WTC11 (cell line): ENCODE data around the gene TRPV5. TPM values are rescaled to one million over a fixed set of nuclear protein-coding genes. Genes with fewer than 3 reads are reported as not detected.

Experiments used
- ATAC-seq: fragments of 200-7000 bp; cut with Tn5 transposase; 2 replicates; pipeline ENCODE4 v1.10.0; 2021; ENCODE audit warnings: mild to moderate bottlenecking, moderate library complexity
- CTCF ChIA-PET: fragments of 300-600 bp; sonication (Branson Sonifier 250); formaldehyde crosslinking; loops from one replicate; lab custom pipeline; 2021; ENCODE audit warnings: antibody characterized with exemption; lab: Charles Lee
- POLR2A ChIA-PET: fragments of 350-600 bp; sonication (Branson Sonifier 250); formaldehyde crosslinking; loops from one replicate; lab custom pipeline; 2021; ENCODE audit warnings: antibody characterized with exemption; lab: Charles Lee
- DNase-seq: peaks from one replicate; pipeline ENCODE4 v3.0.0; 2021; ENCODE audit warnings: low spot score
- H3K27ac Mint-ChIP-seq: 2 replicates; pipeline ENCODE4 v1.8.0; 2021; ENCODE audit warnings: mixed read lengths
- H3K27me3 Mint-ChIP-seq: 2 replicates; pipeline ENCODE4 v1.8.0; 2021; ENCODE audit warnings: low read depth, mild to moderate bottlenecking, moderate library complexity, mixed read lengths
- H3K36me3 Mint-ChIP-seq: 2 replicates; pipeline ENCODE4 v1.8.0; 2021; ENCODE audit warnings: mixed read lengths
- H3K4me1 Mint-ChIP-seq: 2 replicates; pipeline ENCODE4 v1.8.0; 2022; ENCODE audit warnings: mixed read lengths
- H3K4me3 Mint-ChIP-seq: 2 replicates; pipeline ENCODE4 v1.8.0; 2021; ENCODE audit warnings: mild to moderate bottlenecking, moderate library complexity, mixed read lengths
- H3K9me3 Mint-ChIP-seq: 2 replicates; pipeline ENCODE4 v1.8.0; 2021; ENCODE audit warnings: mixed read lengths
- ATF6 ChIP-seq: sonication (generic); formaldehyde crosslinking; IDR thresholded peaks from 2 replicates; pipeline ENCODE4 v1.8.1; 2023; ENCODE audit warnings: mild to moderate bottlenecking, missing genetic modification reagents
- CTCF ChIP-seq: fragments of 200-600 bp; IDR thresholded peaks from 2 replicates; pipeline ENCODE4 v1.8.0; 2022; ENCODE audit warnings: antibody characterized with exemption
- ELF4 ChIP-seq: sonication (generic); formaldehyde crosslinking; IDR thresholded peaks from 2 replicates; pipeline ENCODE4 v1.8.1; 2022; ENCODE audit warnings: low read depth, mild to moderate bottlenecking, moderate library complexity, missing genetic modification reagents
- EMX1 ChIP-seq: fragments of 250-450 bp; sonication (Bioruptor Pico); IDR thresholded peaks from 2 replicates; pipeline ENCODE4 v1.8.0; 2021; ENCODE audit warnings: mild to moderate bottlenecking
- ERG ChIP-seq: fragments of 250-450 bp; sonication (Bioruptor Pico); IDR thresholded peaks from 2 replicates; pipeline ENCODE4 v1.8.0; 2021; ENCODE audit warnings: mild to moderate bottlenecking
- ESRRA ChIP-seq: sonication (generic); formaldehyde crosslinking; IDR thresholded peaks from 2 replicates; pipeline ENCODE4 v1.8.1; 2022; ENCODE audit warnings: mild to moderate bottlenecking, missing genetic modification reagents, borderline replicate concordance
- ETV6 ChIP-seq: sonication (generic); formaldehyde crosslinking; IDR thresholded peaks from 2 replicates; pipeline ENCODE4 v1.8.1; 2022; ENCODE audit warnings: mild to moderate bottlenecking, missing genetic modification reagents
- FOXP4 ChIP-seq: sonication (generic); formaldehyde crosslinking; IDR thresholded peaks from 2 replicates; pipeline ENCODE4 v1.8.0; 2022; ENCODE audit warnings: mild to moderate bottlenecking, missing genetic modification reagents
- GABPB1 ChIP-seq: sonication (generic); formaldehyde crosslinking; IDR thresholded peaks from 2 replicates; pipeline ENCODE4 v1.8.1; 2023; ENCODE audit warnings: mild to moderate bottlenecking, missing genetic modification reagents
- GRHL2 ChIP-seq: fragments of 250-450 bp; sonication (Bioruptor Pico); IDR thresholded peaks from 2 replicates; pipeline ENCODE4 v1.8.0; 2022; ENCODE audit warnings: mild to moderate bottlenecking, moderate library complexity; ENCODE audit not compliant: insufficient replicate concordance, severe bottlenecking
- JAZF1 ChIP-seq: fragments of 250-450 bp; sonication (Bioruptor Pico); IDR thresholded peaks from 2 replicates; pipeline ENCODE4 v1.9.0; 2021; ENCODE audit warnings: moderate library complexity, mild to moderate bottlenecking, inconsistent platforms
- MAX ChIP-seq: sonication (generic); formaldehyde crosslinking; IDR thresholded peaks from 2 replicates; pipeline ENCODE4 v1.8.0; 2022; ENCODE audit warnings: mild to moderate bottlenecking, missing genetic modification reagents
- NFATC4 ChIP-seq: fragments of 250-450 bp; sonication (Bioruptor Pico); IDR thresholded peaks from 2 replicates; pipeline ENCODE4 v1.9.0; 2021; ENCODE audit warnings: mild to moderate bottlenecking
- NR2C2 ChIP-seq: sonication (generic); formaldehyde crosslinking; IDR thresholded peaks from 2 replicates; pipeline ENCODE4 v1.8.0; 2022; ENCODE audit warnings: mild to moderate bottlenecking, missing genetic modification reagents
- NR3C1 ChIP-seq: sonication (generic); formaldehyde crosslinking; conservative IDR thresholded peaks from 2 replicates; pipeline ENCODE4 v1.8.1; 2023; ENCODE audit warnings: low read depth, mild to moderate bottlenecking, missing genetic modification reagents
- TP53 ChIP-seq: sonication (generic); formaldehyde crosslinking; IDR thresholded peaks from 2 replicates; pipeline ENCODE4 v1.8.1; 2023; ENCODE audit warnings: mild to moderate bottlenecking, missing genetic modification reagents
- ZNF281 ChIP-seq: sonication (generic); formaldehyde crosslinking; IDR thresholded peaks from 2 replicates; pipeline ENCODE4 v1.8.0; 2023; ENCODE audit warnings: mild to moderate bottlenecking, missing genetic modification reagents
- ZNF317 ChIP-seq: sonication (generic); formaldehyde crosslinking; IDR thresholded peaks from 2 replicates; pipeline ENCODE4 v1.8.1; 2023; ENCODE audit warnings: low read depth, mild to moderate bottlenecking, moderate library complexity, missing genetic modification reagents, borderline replicate concordance
- total RNA-seq: library from RNA; stranded (reverse); gene quantifications from 3 replicates; pipeline ENCODE4 v1.2.3, GENCODE V29; 2021
- TF ChIP-seq, protein P1 (sequence below): sonication (generic); formaldehyde crosslinking; IDR thresholded peaks from 2 replicates; pipeline ENCODE4 v1.8.1; 2023; ENCODE audit warnings: mild to moderate bottlenecking, missing genetic modification reagents, moderate library complexity
- TF ChIP-seq, protein P2 (sequence below): sonication (generic); formaldehyde crosslinking; IDR thresholded peaks from 2 replicates; pipeline ENCODE4 v1.8.0; 2022; ENCODE audit warnings: missing genetic modification reagents

TRPV5 gene
- total RNA-seq, 1 experiment from 2014 or later, result not detected

DNA sequence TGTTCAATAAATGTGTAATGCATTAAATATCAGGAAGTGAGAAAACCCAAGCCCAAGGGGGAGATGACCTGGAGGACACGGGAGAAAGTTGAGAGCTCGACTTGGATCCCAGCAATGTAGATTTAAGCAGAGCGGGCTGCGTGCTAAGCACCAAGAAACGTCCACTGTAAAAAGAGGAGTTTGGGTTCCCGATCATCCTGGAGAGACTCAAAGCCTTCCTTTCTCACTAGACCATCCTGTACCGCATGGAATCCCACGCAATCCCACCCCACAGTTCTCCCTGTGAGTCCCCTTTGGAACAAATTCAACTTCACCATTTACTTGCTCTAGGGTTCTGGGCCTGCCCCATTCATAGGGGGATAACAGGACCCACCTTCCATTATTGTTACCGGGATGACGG, 50.4 kb downstream of the TRPV5 start:
- no peak for ATAC-seq
- Mint-ChIP-seq H3K27ac (no peak overlapping the region), H3K4me3 (no peak overlapping the region), H3K36me3 (no peaks in the 10 kb centered on the region), H3K4me1 (peaks cover 8% of the 10 kb centered on the region), H3K27me3 (no peaks in the 10 kb centered on the region; the same call in 1 of the 2 replicates), H3K9me3 (no peaks in the 10 kb centered on the region)
- DNase-seq, result no peak
- no peak for TF ChIP-seq GRHL2
- TF ChIP-seq TP53, result no peak
- no peak for TF ChIP-seq ERG (CRISPR knock-in tag)
- TF ChIP-seq JAZF1 (CRISPR knock-in tag), result no peak
- no peak for TF ChIP-seq ETV6 (CRISPR knock-in tag)
- TF ChIP-seq, protein P1, sequence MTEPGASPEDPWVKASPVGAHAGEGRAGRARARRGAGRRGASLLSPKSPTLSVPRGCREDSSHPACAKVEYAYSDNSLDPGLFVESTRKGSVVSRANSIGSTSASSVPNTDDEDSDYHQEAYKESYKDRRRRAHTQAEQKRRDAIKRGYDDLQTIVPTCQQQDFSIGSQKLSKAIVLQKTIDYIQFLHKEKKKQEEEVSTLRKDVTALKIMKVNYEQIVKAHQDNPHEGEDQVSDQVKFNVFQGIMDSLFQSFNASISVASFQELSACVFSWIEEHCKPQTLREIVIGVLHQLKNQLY (CRISPR knock-in tag), result no peak
- TF ChIP-seq NFATC4 (CRISPR knock-in tag), result no peak
- TF ChIP-seq ELF4 (CRISPR knock-in tag), result no peak
- TF ChIP-seq NR3C1 (CRISPR knock-in tag), result no peak
- no peak for TF ChIP-seq ZNF281 (CRISPR knock-in tag)
- no peak for TF ChIP-seq NR2C2
- no peak for TF ChIP-seq EMX1 (CRISPR knock-in tag)
- no peak for TF ChIP-seq ESRRA
- no peak for TF ChIP-seq CTCF
- TF ChIP-seq ATF6 (CRISPR knock-in tag), result no peak
- no peak for TF ChIP-seq ZNF317 (CRISPR knock-in tag)
- TF ChIP-seq, protein P2, sequence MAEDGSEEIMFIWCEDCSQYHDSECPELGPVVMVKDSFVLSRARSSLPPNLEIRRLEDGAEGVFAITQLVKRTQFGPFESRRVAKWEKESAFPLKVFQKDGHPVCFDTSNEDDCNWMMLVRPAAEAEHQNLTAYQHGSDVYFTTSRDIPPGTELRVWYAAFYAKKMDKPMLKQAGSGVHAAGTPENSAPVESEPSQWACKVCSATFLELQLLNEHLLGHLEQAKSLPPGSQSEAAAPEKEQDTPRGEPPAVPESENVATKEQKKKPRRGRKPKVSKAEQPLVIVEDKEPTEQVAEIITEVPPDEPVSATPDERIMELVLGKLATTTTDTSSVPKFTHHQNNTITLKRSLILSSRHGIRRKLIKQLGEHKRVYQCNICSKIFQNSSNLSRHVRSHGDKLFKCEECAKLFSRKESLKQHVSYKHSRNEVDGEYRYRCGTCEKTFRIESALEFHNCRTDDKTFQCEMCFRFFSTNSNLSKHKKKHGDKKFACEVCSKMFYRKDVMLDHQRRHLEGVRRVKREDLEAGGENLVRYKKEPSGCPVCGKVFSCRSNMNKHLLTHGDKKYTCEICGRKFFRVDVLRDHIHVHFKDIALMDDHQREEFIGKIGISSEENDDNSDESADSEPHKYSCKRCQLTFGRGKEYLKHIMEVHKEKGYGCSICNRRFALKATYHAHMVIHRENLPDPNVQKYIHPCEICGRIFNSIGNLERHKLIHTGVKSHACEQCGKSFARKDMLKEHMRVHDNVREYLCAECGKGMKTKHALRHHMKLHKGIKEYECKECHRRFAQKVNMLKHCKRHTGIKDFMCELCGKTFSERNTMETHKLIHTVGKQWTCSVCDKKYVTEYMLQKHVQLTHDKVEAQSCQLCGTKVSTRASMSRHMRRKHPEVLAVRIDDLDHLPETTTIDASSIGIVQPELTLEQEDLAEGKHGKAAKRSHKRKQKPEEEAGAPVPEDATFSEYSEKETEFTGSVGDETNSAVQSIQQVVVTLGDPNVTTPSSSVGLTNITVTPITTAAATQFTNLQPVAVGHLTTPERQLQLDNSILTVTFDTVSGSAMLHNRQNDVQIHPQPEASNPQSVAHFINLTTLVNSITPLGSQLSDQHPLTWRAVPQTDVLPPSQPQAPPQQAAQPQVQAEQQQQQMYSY (CRISPR knock-in tag), result no peak
- TF ChIP-seq GABPB1 (CRISPR knock-in tag), result no peak
- no peak for TF ChIP-seq MAX (CRISPR knock-in tag)
- no peak for TF ChIP-seq FOXP4 (CRISPR knock-in tag)
- POLR2A ChIA-PET, result no interaction called here
- CTCF ChIA-PET, result interaction anchor here (0.7 to 4.4 kb wide), 3 partner anchors 12 to 88 kb away, joined by 3 to 27 read pairs (median 3); no protein-coding TSS in a partner anchor
